ENCODE measurements around the gene GPRIN2.
"Not testable (repeated sequence)": the region's sequence is repeated elsewhere in the genome, so short reads cannot be mapped to it uniquely, and the experiment has no call there.

The GPRIN2 gene

GRCh38 chr10:46578474-46579178, 22.2 kb upstream of the GPRIN2 start, which contains the start of gene SYT15:
Gene SYT15, plus strand, starts transcription at chr10:46579128. Its CDS starts 41 bp downstream, at chr10:46579169.
- H3K79me2 ChIP-seq (ENCODE audit: insufficient read depth, low read length); H3K27me3 ChIP-seq (ENCODE audit: low read length); H3F3A ChIP-seq (ENCODE audit: insufficient read depth); H3K4me2 ChIP-seq (ENCODE audit: low read depth, low read length, poor library complexity, severe bottlenecking); H2AFZ ChIP-seq (ENCODE audit: low read depth, low read length, severe bottlenecking); H3K9me2 ChIP-seq (replicated peaks; ENCODE audit: insufficient read depth, low read length); H3K9me3 ChIP-seq (ENCODE audit: insufficient read depth, low read length); H3K36me3 ChIP-seq (ENCODE audit: low read length); H3K9ac ChIP-seq (ENCODE audit: low read length); H3K4me3 ChIP-seq (ENCODE audit: insufficient read depth, low read length, poor library complexity, severe bottlenecking); H4K20me1 ChIP-seq (ENCODE audit: low read depth, low read length); H3K27ac ChIP-seq (ENCODE audit: low read depth, low read length): not testable (repeated sequence)

- H3K9ac ChIP-seq (ENCODE audit: low read length); H3K4me2 ChIP-seq (ENCODE audit: low read depth, low read length, poor library complexity, severe bottlenecking); H3K27me3 ChIP-seq (ENCODE audit: low read length); H3K4me3 ChIP-seq (ENCODE audit: insufficient read depth, low read length, poor library complexity, severe bottlenecking); H3K9me2 ChIP-seq (replicated peaks; ENCODE audit: insufficient read depth, low read length); H3K79me2 ChIP-seq (ENCODE audit: insufficient read depth, low read length); H3K9me3 ChIP-seq (ENCODE audit: insufficient read depth, low read length); H4K20me1 ChIP-seq (ENCODE audit: low read depth, low read length); H3F3A ChIP-seq (ENCODE audit: insufficient read depth); H3K27ac ChIP-seq (ENCODE audit: low read depth, low read length); H3K36me3 ChIP-seq (ENCODE audit: low read length); H2AFZ ChIP-seq (ENCODE audit: low read depth, low read length, severe bottlenecking): not testable (repeated sequence)
Measured at GRCh38 chr10:46577624-46578473, 21.4 kb upstream of the GPRIN2 start.

GRCh38 chr10:46573884-46574283, 17.4 kb upstream of the GPRIN2 start:
- not testable (repeated sequence) for H2AFZ ChIP-seq (ENCODE audit: low read depth, low read length, severe bottlenecking); H3F3A ChIP-seq (ENCODE audit: insufficient read depth); H3K9ac ChIP-seq (ENCODE audit: low read length); H3K36me3 ChIP-seq (ENCODE audit: low read length); H4K20me1 ChIP-seq (ENCODE audit: low read depth, low read length); H3K79me2 ChIP-seq (ENCODE audit: insufficient read depth, low read length); H3K27me3 ChIP-seq (ENCODE audit: low read length); H3K4me3 ChIP-seq (ENCODE audit: insufficient read depth, low read length, poor library complexity, severe bottlenecking); H3K27ac ChIP-seq (ENCODE audit: low read depth, low read length); H3K4me2 ChIP-seq (ENCODE audit: low read depth, low read length, poor library complexity, severe bottlenecking); H3K9me2 ChIP-seq (replicated peaks; ENCODE audit: insufficient read depth, low read length); H3K9me3 ChIP-seq (ENCODE audit: insufficient read depth, low read length)

DNA sequence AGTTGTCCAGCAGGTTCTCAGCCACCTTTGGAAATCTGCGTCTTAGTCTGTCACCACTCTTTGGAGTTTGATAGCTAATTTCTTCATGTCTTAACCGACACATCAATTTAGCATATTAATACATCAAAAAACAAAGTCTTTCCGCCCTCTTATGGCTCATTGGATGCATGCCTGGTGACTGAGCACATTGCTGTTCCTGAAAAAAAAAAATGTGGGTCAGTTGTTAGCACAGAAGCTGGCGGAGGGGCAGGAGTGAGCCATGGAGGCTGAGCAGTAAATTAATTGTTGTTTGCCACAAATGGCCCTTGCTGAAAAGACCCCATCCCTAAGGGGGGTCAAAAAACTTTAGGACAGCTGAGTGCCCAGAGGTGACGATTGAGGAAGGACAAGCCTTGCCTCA, 16.9 kb upstream of the GPRIN2 start:
- not testable (repeated sequence) for H3K9ac ChIP-seq (ENCODE audit: low read length); H3K79me2 ChIP-seq (ENCODE audit: insufficient read depth, low read length); H3K4me3 ChIP-seq (ENCODE audit: insufficient read depth, low read length, poor library complexity, severe bottlenecking); H3K4me2 ChIP-seq (ENCODE audit: low read depth, low read length, poor library complexity, severe bottlenecking); H3K9me2 ChIP-seq (replicated peaks; ENCODE audit: insufficient read depth, low read length); H4K20me1 ChIP-seq (ENCODE audit: low read depth, low read length); H3K27me3 ChIP-seq (ENCODE audit: low read length); H3K9me3 ChIP-seq (ENCODE audit: insufficient read depth, low read length); H3K36me3 ChIP-seq (ENCODE audit: low read length); H2AFZ ChIP-seq (ENCODE audit: low read depth, low read length, severe bottlenecking); H3K27ac ChIP-seq (ENCODE audit: low read depth, low read length); H3F3A ChIP-seq (ENCODE audit: insufficient read depth)

- not testable (repeated sequence) for H3K9me3 ChIP-seq (ENCODE audit: insufficient read depth, low read length); H4K20me1 ChIP-seq (ENCODE audit: low read depth, low read length); H3K4me2 ChIP-seq (ENCODE audit: low read depth, low read length, poor library complexity, severe bottlenecking); H3K9me2 ChIP-seq (replicated peaks; ENCODE audit: insufficient read depth, low read length); H3F3A ChIP-seq (ENCODE audit: insufficient read depth); H3K27ac ChIP-seq (ENCODE audit: low read depth, low read length); H2AFZ ChIP-seq (ENCODE audit: low read depth, low read length, severe bottlenecking); H3K36me3 ChIP-seq (ENCODE audit: low read length); H3K9ac ChIP-seq (ENCODE audit: low read length); H3K4me3 ChIP-seq (ENCODE audit: insufficient read depth, low read length, poor library complexity, severe bottlenecking); H3K79me2 ChIP-seq (ENCODE audit: insufficient read depth, low read length); H3K27me3 ChIP-seq (ENCODE audit: low read length)
Measured at GRCh38 chr10:46572765-46573164, 16.3 kb upstream of the GPRIN2 start.

DNA sequence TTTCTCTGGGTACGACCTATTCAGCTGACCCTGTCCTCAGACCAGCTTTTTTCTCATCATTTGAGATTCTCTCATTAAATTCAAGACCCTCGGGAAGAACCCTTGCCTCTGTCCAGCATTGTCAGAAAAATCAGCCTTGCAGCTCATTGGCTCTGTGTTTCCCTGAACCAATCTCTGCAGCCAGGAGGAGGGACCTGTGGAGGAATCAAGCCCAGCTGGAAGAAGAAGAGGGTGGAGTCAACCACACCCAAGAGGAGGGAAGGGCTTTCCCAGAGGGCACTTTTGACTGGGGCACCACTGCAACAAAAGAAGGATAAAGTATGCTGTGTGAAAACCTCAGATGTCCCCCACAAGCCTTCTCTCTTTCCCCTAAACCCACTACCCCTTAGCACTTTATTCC, 14.2 kb upstream of the GPRIN2 start:
- not testable (repeated sequence) for H3F3A ChIP-seq (ENCODE audit: insufficient read depth); H3K9me3 ChIP-seq (ENCODE audit: insufficient read depth, low read length); H3K9ac ChIP-seq (ENCODE audit: low read length); H3K36me3 ChIP-seq (ENCODE audit: low read length); H3K27ac ChIP-seq (ENCODE audit: low read depth, low read length); H3K4me2 ChIP-seq (ENCODE audit: low read depth, low read length, poor library complexity, severe bottlenecking); H4K20me1 ChIP-seq (ENCODE audit: low read depth, low read length); H3K79me2 ChIP-seq (ENCODE audit: insufficient read depth, low read length); H2AFZ ChIP-seq (ENCODE audit: low read depth, low read length, severe bottlenecking); H3K4me3 ChIP-seq (ENCODE audit: insufficient read depth, low read length, poor library complexity, severe bottlenecking); H3K9me2 ChIP-seq (replicated peaks; ENCODE audit: insufficient read depth, low read length); H3K27me3 ChIP-seq (ENCODE audit: low read length)

DNA sequence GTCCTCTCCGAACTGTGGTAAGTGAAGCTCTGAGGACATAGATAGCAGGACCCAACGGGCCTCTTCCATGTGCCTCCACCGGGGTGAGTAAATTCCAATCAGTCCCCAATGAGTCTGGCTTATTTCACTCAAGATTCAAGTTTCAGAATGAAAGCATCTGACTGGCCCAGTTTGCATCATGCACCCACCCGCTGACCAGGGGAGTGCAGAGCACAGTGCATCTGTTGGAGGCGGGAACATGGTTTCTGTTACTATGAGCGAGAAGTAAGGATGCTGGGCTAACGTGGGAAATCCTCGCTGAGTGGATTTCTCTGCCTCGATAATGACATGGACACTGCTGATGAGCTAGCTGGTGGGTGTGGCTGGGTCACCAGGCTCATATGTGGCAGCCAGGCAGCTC, 10.7 kb upstream of the GPRIN2 start:
- not testable (repeated sequence) for H3K9ac ChIP-seq (ENCODE audit: low read length); H2AFZ ChIP-seq (ENCODE audit: low read depth, low read length, severe bottlenecking); H3F3A ChIP-seq (ENCODE audit: insufficient read depth); H3K79me2 ChIP-seq (ENCODE audit: insufficient read depth, low read length); H3K9me2 ChIP-seq (replicated peaks; ENCODE audit: insufficient read depth, low read length); H4K20me1 ChIP-seq (ENCODE audit: low read depth, low read length); H3K4me3 ChIP-seq (ENCODE audit: insufficient read depth, low read length, poor library complexity, severe bottlenecking); H3K27me3 ChIP-seq (ENCODE audit: low read length); H3K27ac ChIP-seq (ENCODE audit: low read depth, low read length); H3K9me3 ChIP-seq (ENCODE audit: insufficient read depth, low read length); H3K4me2 ChIP-seq (ENCODE audit: low read depth, low read length, poor library complexity, severe bottlenecking); H3K36me3 ChIP-seq (ENCODE audit: low read length)

Data from SU-DHL-6 (cell line).